Sciatic nerve (tissue), 2 donors: ENCODE measurements around the gene SLC26A1. TPM values are rescaled to one million over a fixed set of nuclear protein-coding genes. Genes with fewer than 3 reads are reported as not detected.

ENCODE experiments used
- ATAC-seq: fragments of 200-7000 bp; cut with Tn5 transposase; one replicate; pipeline ENCODE4 v1.9.1; 2020; ENCODE audit warnings: mild to moderate bottlenecking, moderate library complexity
- DNase-seq: peaks from one replicate; pipeline ENCODE4 v3.0.0-alpha.2; 2020; ENCODE audit warnings: low spot score
- intact Hi-C: fragments of 100-400 bp; cut with DNase I; formaldehyde crosslinking; loops from one replicate; pipeline ENCODE4 v1.14.2; 2022
- total RNA-seq: library from RNA; stranded (reverse); fragmentation: NEBNext Ultra II Directional; extraction: Animal tissue kit (Norgen Biotek cat#: 25700); gene quantifications from one replicate; pipeline ENCODE4 v1.2.1, GENCODE V29; 2021
- donor health status: DM: no; HTN: no; CAD: no.
- donor health status: DM: no; HTN: no; CAD: no.

The SLC26A1 gene
- total RNA-seq, 1 donor from 2014 or later: 0.45 TPM

- ATAC-seq (peak; percentile 4), DNase-seq (no peak)
- intact Hi-C loops: no loop called here
Measured at GRCh38 chr4:960140-960635, 33.0 kb downstream of the SLC26A1 start.

GRCh38 chr4:959338-960139 is 33.7 kb downstream of the SLC26A1 start:
- no peak for ATAC-seq
- intact Hi-C loops: no loop called here
- DNase-seq: peak; percentile 52

GRCh38 chr4:958696-959337 is 34.4 kb downstream of the SLC26A1 start:
- intact Hi-C loops: no loop called here
- ATAC-seq: no peak

GRCh38 chr4:958314-958665 is 34.9 kb downstream of the SLC26A1 start:
- DNase-seq (peak; percentile 54), ATAC-seq (no peak)
- intact Hi-C loops: no loop called here

More at GRCh38 chr4:958696-959337, 34.4 kb downstream of the SLC26A1 start:
- peak; percentile 36 for DNase-seq

- ATAC-seq: no peak
- intact Hi-C loops: no loop called here
- peak; percentile 56 for DNase-seq
Measured at GRCh38 chr4:957581-958313, 35.5 kb downstream of the SLC26A1 start.

GRCh38 chr4:957231-957580 is 36.0 kb downstream of the SLC26A1 start:
- ATAC-seq (no peak), DNase-seq (peak; percentile 23)
- intact Hi-C loops: no loop called here

GRCh38 chr4:956531-957230 is 36.5 kb downstream of the SLC26A1 start:
- ATAC-seq (no peak), DNase-seq (peak; percentile 27)
- intact Hi-C loops: no loop called here

GRCh38 chr4:955931-956381 is 37.2 kb downstream of the SLC26A1 start:
- intact Hi-C loops: no loop called here
- ATAC-seq: no peak
- DNase-seq: peak; percentile 42

- peak; percentile 51 for DNase-seq
- intact Hi-C loops: no loop called here
- ATAC-seq: no peak
Measured at GRCh38 chr4:955161-955921, 37.9 kb downstream of the SLC26A1 start.

GRCh38 chr4:954211-955020 is 38.8 kb downstream of the SLC26A1 start:
- ATAC-seq (no peak), DNase-seq (no peak)

GRCh38 chr4:953574-953915 is 39.7 kb downstream of the SLC26A1 start:
- no peak for ATAC-seq
- intact Hi-C loops: no loop called here
- DNase-seq: peak; percentile 34

More at GRCh38 chr4:954211-955020, 38.8 kb downstream of the SLC26A1 start:
- intact Hi-C loops: no loop called here

GRCh38 chr4:952881-953573 is 40.2 kb downstream of the SLC26A1 start:
- ATAC-seq (no peak), DNase-seq (peak; percentile 51)
- intact Hi-C loops: no loop called here

- intact Hi-C loops: no loop called here
- DNase-seq (peak; percentile 45), ATAC-seq (no peak)
Measured at GRCh38 chr4:951594-952468, 41.4 kb downstream of the SLC26A1 start.

- intact Hi-C loops: no loop called here
- ATAC-seq: no peak
- peak; percentile 43 for DNase-seq
Measured at GRCh38 chr4:951186-951585, 42.0 kb downstream of the SLC26A1 start.

- intact Hi-C loops: no loop called here
- ATAC-seq (no peak), DNase-seq (peak; percentile 38)
Measured at GRCh38 chr4:950136-951020, 42.8 kb downstream of the SLC26A1 start.
